HL-60 (cell line): ENCODE measurements around the gene GLIS1.

Experiments
- DNase-seq, 2 experiments: peaks; one replicate each; pipeline ENCODE4 v3.0.0-alpha.2; 2010 to 2020; ENCODE audit warnings: low read depth in 1 of 2, low spot score in 1 of 2
- H3K27ac ChIP-seq: fragments of 250-450 bp; sonication (Bioruptor Pico); replicated peaks from 2 replicates; pipeline ENCODE4 v1.5.1; 2020; ENCODE audit warnings: mild to moderate bottlenecking, moderate library complexity
- H3K27me3 ChIP-seq: fragments of 250-450 bp; sonication (Bioruptor Pico); 2 replicates; pipeline ENCODE4 v1.5.1; 2021; ENCODE audit warnings: mild to moderate bottlenecking, moderate library complexity; ENCODE audit not compliant: insufficient read depth, poor library complexity, severe bottlenecking
- H3K4me3 ChIP-seq: replicated peaks from 2 replicates; pipeline ENCODE4 v1.5.1; 2011; ENCODE audit warnings: mild to moderate bottlenecking, control low read depth, low read length; ENCODE audit not compliant: insufficient read depth
- GABPA ChIP-seq: IDR thresholded peaks from 2 replicates; pipeline ENCODE4 v1.6.1; 2012; ENCODE audit warnings: low read depth
- POLR2AphosphoS5 ChIP-seq: IDR thresholded peaks from 2 replicates; pipeline ENCODE4 v1.6.1; 2012; ENCODE audit warnings: low read depth
- SPI1 ChIP-seq: IDR thresholded peaks from 2 replicates; pipeline ENCODE4 v1.6.1; 2012; ENCODE audit warnings: low read depth, mild to moderate bottlenecking, borderline replicate concordance
- TF ChIP-seq, protein P1 (sequence below): IDR thresholded peaks from one replicate; pipeline ENCODE4 v1.5.1; 2011; ENCODE audit warnings: low read length, control low read depth, inconsistent platforms; ENCODE audit not compliant: insufficient read depth
- TF ChIP-seq, protein P2 (sequence below): IDR thresholded peaks from 2 replicates; pipeline ENCODE4 v1.6.1; 2012; ENCODE audit warnings: low read depth; ENCODE audit not compliant: insufficient replicate concordance

The GLIS1 gene

DNA sequence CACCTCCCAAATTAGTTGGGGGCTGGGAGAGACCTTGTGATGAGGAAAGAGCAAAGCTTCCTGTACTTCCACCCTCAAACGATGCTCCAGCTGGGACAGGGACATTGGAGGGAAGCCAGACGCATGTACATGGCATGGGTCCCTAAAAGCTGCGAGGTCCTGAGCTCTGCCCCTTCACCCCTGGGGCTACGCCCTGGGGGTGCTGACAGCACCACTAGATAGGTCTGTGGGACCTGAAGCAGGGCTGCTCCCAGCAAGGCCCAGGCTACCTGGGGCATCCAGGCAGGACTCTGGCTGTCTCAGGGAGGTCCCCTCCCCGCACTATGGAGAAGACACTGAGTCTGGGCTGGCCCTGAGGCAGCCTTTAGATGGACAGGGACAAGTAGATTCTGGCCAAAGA, 196.4 kb downstream of the GLIS1 start:
- H3K27ac ChIP-seq: no peak overlapping the region
- no peak for DNase-seq
- H3K4me3 ChIP-seq: no peak overlapping the region
- no peaks in the 10 kb centered on the region for H3K27me3 ChIP-seq
- TF ChIP-seq, protein P1, sequence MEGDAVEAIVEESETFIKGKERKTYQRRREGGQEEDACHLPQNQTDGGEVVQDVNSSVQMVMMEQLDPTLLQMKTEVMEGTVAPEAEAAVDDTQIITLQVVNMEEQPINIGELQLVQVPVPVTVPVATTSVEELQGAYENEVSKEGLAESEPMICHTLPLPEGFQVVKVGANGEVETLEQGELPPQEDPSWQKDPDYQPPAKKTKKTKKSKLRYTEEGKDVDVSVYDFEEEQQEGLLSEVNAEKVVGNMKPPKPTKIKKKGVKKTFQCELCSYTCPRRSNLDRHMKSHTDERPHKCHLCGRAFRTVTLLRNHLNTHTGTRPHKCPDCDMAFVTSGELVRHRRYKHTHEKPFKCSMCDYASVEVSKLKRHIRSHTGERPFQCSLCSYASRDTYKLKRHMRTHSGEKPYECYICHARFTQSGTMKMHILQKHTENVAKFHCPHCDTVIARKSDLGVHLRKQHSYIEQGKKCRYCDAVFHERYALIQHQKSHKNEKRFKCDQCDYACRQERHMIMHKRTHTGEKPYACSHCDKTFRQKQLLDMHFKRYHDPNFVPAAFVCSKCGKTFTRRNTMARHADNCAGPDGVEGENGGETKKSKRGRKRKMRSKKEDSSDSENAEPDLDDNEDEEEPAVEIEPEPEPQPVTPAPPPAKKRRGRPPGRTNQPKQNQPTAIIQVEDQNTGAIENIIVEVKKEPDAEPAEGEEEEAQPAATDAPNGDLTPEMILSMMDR: no peak
- no peak for TF ChIP-seq GABPA
- TF ChIP-seq POLR2AphosphoS5: no peak
- no peak for TF ChIP-seq SPI1
- TF ChIP-seq, protein P2, sequence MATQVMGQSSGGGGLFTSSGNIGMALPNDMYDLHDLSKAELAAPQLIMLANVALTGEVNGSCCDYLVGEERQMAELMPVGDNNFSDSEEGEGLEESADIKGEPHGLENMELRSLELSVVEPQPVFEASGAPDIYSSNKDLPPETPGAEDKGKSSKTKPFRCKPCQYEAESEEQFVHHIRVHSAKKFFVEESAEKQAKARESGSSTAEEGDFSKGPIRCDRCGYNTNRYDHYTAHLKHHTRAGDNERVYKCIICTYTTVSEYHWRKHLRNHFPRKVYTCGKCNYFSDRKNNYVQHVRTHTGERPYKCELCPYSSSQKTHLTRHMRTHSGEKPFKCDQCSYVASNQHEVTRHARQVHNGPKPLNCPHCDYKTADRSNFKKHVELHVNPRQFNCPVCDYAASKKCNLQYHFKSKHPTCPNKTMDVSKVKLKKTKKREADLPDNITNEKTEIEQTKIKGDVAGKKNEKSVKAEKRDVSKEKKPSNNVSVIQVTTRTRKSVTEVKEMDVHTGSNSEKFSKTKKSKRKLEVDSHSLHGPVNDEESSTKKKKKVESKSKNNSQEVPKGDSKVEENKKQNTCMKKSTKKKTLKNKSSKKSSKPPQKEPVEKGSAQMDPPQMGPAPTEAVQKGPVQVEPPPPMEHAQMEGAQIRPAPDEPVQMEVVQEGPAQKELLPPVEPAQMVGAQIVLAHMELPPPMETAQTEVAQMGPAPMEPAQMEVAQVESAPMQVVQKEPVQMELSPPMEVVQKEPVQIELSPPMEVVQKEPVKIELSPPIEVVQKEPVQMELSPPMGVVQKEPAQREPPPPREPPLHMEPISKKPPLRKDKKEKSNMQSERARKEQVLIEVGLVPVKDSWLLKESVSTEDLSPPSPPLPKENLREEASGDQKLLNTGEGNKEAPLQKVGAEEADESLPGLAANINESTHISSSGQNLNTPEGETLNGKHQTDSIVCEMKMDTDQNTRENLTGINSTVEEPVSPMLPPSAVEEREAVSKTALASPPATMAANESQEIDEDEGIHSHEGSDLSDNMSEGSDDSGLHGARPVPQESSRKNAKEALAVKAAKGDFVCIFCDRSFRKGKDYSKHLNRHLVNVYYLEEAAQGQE: no peak

DNA sequence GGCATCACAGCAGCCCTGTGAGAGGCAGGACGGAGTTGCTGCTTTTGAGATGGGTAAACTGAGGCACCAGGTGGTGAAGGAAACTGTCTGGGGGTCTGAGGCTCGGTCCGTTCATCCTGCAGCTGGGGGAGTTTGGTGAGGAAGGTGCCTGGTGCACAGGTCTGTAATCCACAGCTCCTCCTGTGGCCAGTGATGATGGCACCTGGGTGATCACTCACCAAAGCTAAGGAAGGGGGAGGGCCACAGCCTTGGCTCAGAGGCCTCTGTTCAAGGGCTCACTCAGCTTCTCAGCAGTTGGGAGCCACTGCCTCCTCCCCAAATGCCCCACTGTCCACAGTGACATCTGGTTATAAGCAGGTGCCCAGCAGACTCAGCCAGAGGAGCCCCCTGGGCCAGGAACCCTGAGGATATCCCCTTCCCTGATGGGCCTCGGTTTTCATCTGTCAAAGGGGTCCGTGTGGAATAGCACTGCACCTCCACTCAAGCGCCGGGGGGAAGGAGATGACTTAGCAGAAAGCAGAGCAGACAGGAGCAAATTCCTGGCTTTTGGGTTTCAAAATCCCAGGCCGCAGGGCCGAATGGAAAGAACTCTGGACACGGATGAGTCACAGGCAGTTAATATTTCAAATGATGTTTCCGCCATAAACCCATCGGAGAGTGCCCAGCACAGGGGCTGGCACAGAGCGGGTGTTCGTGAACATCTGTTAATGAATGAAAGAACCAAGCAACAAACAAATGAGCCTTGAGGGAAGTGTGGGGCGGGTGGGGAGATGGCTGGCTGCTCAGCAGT, 197.0 kb downstream of the GLIS1 start:
- H3K4me3 ChIP-seq: no peak overlapping the region
- H3K27ac ChIP-seq: no peak overlapping the region
- H3K27me3 ChIP-seq: no peaks in the 10 kb centered on the region
- DNase-seq: no peak
- TF ChIP-seq, protein P2: no peak
- no peak for TF ChIP-seq SPI1
- TF ChIP-seq, protein P1: no peak
- no peak for TF ChIP-seq POLR2AphosphoS5

DNA sequence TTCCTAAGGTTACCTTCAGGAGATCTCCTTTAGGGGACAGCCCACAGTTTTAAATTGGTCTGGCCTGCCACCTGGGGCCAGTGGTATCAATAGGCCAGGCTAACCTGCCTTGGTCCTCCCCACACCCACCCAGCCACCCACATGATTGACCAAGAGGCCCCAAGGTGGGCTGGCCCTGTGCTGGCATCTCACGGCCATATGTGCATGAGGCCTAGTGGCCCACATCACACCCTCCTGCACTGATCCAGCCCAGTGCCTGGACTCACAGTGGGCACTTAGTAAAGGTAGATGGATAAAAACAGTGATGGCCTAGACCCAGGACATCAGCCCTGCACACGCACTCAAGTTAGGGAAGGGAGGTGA, 197.7 kb downstream of the GLIS1 start:
- no peak for DNase-seq
- H3K27ac ChIP-seq: no peak overlapping the region
- no peak overlapping the region for H3K4me3 ChIP-seq
- TF ChIP-seq, protein P1: no peak
- TF ChIP-seq POLR2AphosphoS5 (no peak), GABPA (no peak), SPI1 (no peak)
- TF ChIP-seq, protein P2: no peak
- H3K27me3 ChIP-seq: no peaks in the 10 kb centered on the region
